PFSK-1 (cell line): ENCODE data around the gene IFIH1.

Experiments
- FOXP2 ChIP-seq: optimal IDR thresholded peaks from 2 replicates; pipeline ENCODE3; 2011; ENCODE audit warnings: borderline replicate concordance, control low read depth, inconsistent platforms; ENCODE audit not compliant: insufficient read depth; ENCODE audit errors: extremely low read length, extremely low read depth
- POLR2AphosphoS5 ChIP-seq: IDR thresholded peaks from 2 replicates; pipeline ENCODE4 v1.6.1; 2012; ENCODE audit warnings: low read depth, mild to moderate bottlenecking, control low read depth, low read length, moderate library complexity
- REST ChIP-seq, 2 experiments: IDR thresholded peaks; 2 replicates each; pipeline versions ENCODE4 v1.6.1 to v1.8.0; 2011 to 2012; ENCODE audit warnings: low read depth in 2 of 2, low read length in 2 of 2, control low read depth in 1 of 2, inconsistent platforms in 1 of 2, mild to moderate bottlenecking in 1 of 2, moderate library complexity in 1 of 2; ENCODE audit not compliant: insufficient read depth in 1 of 2
- SIN3A ChIP-seq: IDR thresholded peaks from 2 replicates; pipeline ENCODE4 v1.6.1; 2012; ENCODE audit warnings: mild to moderate bottlenecking, low read length, moderate library complexity, borderline replicate concordance; ENCODE audit not compliant: insufficient read depth
- TAF1 ChIP-seq: IDR thresholded peaks from 2 replicates; pipeline ENCODE4 v1.6.1; 2012; ENCODE audit warnings: low read length, control low read depth, borderline replicate concordance; ENCODE audit not compliant: insufficient read depth

Gene IFIH1

GRCh38 chr2:162297925-162298552 lies 20.4 kb downstream of the IFIH1 start:
- no peak for TF ChIP-seq FOXP2
- no peak for TF ChIP-seq SIN3A
- TF ChIP-seq REST (IDR thresholded peaks at IDR 0.05; ENCODE audit: insufficient read depth in 1 of 2, low read depth in 2 of 2, low read length in 2 of 2) = no peak
- TF ChIP-seq TAF1 = no peak
- no peak for TF ChIP-seq POLR2AphosphoS5

DNA sequence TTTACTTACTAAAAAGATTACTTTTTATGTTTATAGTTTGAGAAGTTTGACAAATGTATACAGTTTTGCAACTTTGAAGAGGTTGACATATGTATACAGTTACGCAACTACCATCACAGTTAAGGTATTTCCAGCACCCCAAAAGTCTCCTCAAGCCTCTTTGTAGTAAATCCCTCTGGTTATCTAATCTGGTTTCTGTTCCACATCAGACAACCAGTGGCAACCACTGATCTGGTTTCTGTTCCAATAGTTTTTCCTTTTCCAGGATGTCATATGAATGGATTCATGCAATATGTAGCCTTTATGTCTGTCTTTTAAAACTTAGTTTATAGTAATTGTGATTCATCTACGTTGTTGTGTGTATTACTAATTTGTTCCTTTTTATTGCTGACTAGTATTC lies 23.5 kb downstream of the IFIH1 start:
- TF ChIP-seq TAF1 (no peak), REST (IDR thresholded peaks at IDR 0.05; ENCODE audit: insufficient read depth in 1 of 2, low read depth in 2 of 2, low read length in 2 of 2) (no peak), POLR2AphosphoS5 (no peak), FOXP2 (no peak), SIN3A (no peak)

DNA sequence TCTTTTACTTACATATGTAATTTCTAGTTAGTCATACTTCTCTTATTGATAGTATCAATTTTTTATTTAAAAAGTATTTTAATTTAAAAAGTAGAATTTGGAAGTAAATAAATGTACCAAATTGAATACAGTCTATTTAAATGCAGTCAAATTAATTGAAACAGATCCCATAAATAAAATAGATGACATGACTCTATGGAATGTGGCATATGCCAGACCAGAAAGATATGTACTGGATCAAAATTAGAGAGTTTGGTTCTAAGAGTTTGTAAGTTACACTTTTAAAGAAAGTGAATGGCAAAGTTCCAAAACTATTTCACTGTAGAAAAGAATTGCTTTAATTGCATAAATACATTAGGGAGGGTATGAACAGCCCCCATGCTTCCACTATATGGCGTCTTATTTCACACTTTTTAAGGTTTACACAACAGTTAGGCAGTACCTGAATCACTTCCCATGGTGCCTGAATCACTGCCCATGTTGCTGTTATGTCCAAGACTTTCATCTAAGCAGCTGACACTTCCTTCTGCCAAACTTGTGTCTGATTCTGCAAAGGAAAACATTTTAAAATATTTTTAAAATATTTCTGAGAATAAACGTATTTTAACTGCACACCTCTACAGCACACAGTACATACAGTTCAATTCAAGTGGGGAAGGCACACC lies 25.2 kb downstream of the IFIH1 start:
- TF ChIP-seq SIN3A (no peak), POLR2AphosphoS5 (no peak), TAF1 (no peak), REST (IDR thresholded peaks at IDR 0.05; ENCODE audit: insufficient read depth in 1 of 2, low read depth in 2 of 2, low read length in 2 of 2) (no peak), FOXP2 (no peak)

DNA sequence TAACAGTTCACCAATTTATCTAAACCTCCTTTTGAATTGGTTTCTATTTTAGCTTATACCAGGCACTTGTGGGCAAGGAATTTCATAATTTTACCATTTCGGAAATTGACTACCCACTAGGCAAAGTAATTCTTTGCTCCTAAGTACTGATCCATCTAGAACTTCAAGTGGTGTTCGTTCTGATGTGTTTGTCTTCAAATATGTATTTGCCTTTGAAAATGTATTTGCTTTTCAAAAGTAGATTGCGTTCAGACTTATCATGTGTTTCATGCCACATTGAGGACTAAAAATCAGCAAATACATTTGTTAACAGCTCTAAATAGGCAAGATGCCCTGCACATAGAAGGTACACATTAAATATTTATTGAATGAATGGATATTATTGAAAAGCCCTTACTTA lies 26.7 kb downstream of the IFIH1 start:
- TF ChIP-seq POLR2AphosphoS5 (no peak), FOXP2 (no peak), TAF1 (no peak), REST (IDR thresholded peaks at IDR 0.05; ENCODE audit: insufficient read depth in 1 of 2, low read depth in 2 of 2, low read length in 2 of 2) (no peak), SIN3A (no peak)
